T47D (cell line): Measurements from ENCODE around the gene MORC1.
"Not testable (repeated sequence)": the region's sequence is repeated elsewhere in the genome, so short reads cannot be mapped to it uniquely, and the experiment has no call there.

Experiments used
- DNase-seq, 2 experiments: peaks; one replicate each; pipeline versions ENCODE4 v3.0.0 to v3.0.0-alpha.2; 2011 to 2012; ENCODE audit warnings: low read depth in 1 of 2, low spot score in 1 of 2
- JUND ChIP-seq: IDR thresholded peaks from 2 replicates; pipeline ENCODE4 v1.6.1; 2012; ENCODE audit warnings: low read depth
- in situ Hi-C: cut with HindIII; loops from 2 replicates; pipeline ENCODE4 v1.10.0; 2016; ENCODE audit warnings: low sequenced_read_pairs, low pct_unique_long_range_greater_than_20kb

The MORC1 gene

GRCh38 chr3:109089265-109089664 lies 28.7 kb downstream of the MORC1 start:
- TF ChIP-seq JUND, result no peak
- in situ Hi-C loops, result no loop called here
- no peak for DNase-seq

- TF ChIP-seq JUND, result no peak
- in situ Hi-C loops, result no loop called here
- peak; percentile 16 to 66 for DNase-seq
These were observed 36.0 kb downstream of the MORC1 start for GRCh38 chr3:109081746-109082510.

GRCh38 chr3:109080090-109080489 lies 37.8 kb downstream of the MORC1 start:
- in situ Hi-C loops, DNase-seq: not testable (repeated sequence)

- DNase-seq, result no peak
- in situ Hi-C loops, result no loop called here
- no peak for TF ChIP-seq JUND
These were observed 44.8 kb downstream of the MORC1 start for GRCh38 chr3:109073116-109073515.

- no peak for DNase-seq
- in situ Hi-C loops, result no loop called here
- no peak for TF ChIP-seq JUND
These were observed 45.7 kb downstream of the MORC1 start for GRCh38 chr3:109072194-109072593.

- in situ Hi-C loops, result no loop called here
- DNase-seq, result peak in 1 of 2 experiments; percentile 38
- no peak for TF ChIP-seq JUND
These were observed 46.4 kb downstream of the MORC1 start for GRCh38 chr3:109071350-109072142.

- TF ChIP-seq JUND, result no peak
- in situ Hi-C loops, result no loop called here
- DNase-seq, result no peak
These were observed 47.7 kb downstream of the MORC1 start for GRCh38 chr3:109070211-109070610.

GRCh38 chr3:109066864-109067263 lies 51.1 kb downstream of the MORC1 start:
- TF ChIP-seq JUND, result no peak
- no peak for DNase-seq
- in situ Hi-C loops, result no loop called here

GRCh38 chr3:109059264-109059663 lies 58.7 kb downstream of the MORC1 start:
- in situ Hi-C loops, result no loop called here
- DNase-seq, result no peak
- no peak for TF ChIP-seq JUND

- no peak for TF ChIP-seq JUND
- no peak for DNase-seq
- in situ Hi-C loops, result no loop called here
These were observed 60.3 kb downstream of the MORC1 start for GRCh38 chr3:109057616-109058015.

GRCh38 chr3:109057056-109057455 lies 60.9 kb downstream of the MORC1 start:
- in situ Hi-C loops, result no loop called here
- TF ChIP-seq JUND, result no peak
- DNase-seq, result no peak

GRCh38 chr3:109050591-109051167 lies 67.3 kb downstream of the MORC1 start:
- TF ChIP-seq JUND, result no peak
- in situ Hi-C loops, result no loop called here
- DNase-seq, result peak; percentile 1 to 58

- no peak for TF ChIP-seq JUND
- in situ Hi-C loops, result no loop called here
These were observed 70.6 kb downstream of the MORC1 start for GRCh38 chr3:109047366-109047765.

More at GRCh38 chr3:109047366-109047765, 70.6 kb downstream of the MORC1 start:
- no peak for DNase-seq
